ENCODE data around the gene FEZF1.

- TF ChIP-seq CTCF (IDR thresholded peaks at IDR 0.05): no peak
- no peak for TF ChIP-seq POLR2A (IDR thresholded peaks at IDR 0.05)
Observed at GRCh38 chr7:122327969-122328368, 23.4 kb upstream of the FEZF1 start.
